Measurements from ENCODE around the gene GRIFIN. TPM values are rescaled to one million over a fixed set of nuclear protein-coding genes. Genes with fewer than 3 reads are reported as not detected.
"Not testable (repeated sequence)": the region's sequence is repeated elsewhere in the genome, so short reads cannot be mapped to it uniquely, and the experiment has no call there.

GRIFIN gene
- total and polyA plus RNA-seq, 7 donors: not detected

DNA sequence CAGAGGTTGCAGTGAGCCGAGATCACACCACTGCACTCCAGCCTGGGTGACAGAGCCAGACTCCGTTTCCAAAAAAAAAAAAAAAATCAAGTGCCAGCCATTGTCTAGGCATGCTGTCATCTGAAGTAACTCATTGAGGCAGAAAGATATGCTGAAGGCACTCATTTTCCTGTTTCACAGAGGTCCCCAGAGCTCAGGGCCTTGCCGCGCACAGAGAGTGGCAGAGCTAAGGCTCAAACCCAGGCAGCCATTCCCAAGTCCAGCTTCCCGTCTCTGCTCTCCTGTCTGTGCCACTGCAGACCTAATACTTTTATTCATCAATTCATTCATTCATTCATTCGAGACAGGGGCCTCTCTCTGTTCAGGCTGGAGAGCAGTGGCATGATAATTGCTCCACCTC is 3.5 kb downstream of the GRIFIN start:
- Histone ChIP-seq H3K9me3 (no peaks in the 10 kb centered on the region), H3K27me3 (peaks cover 3 to 43% (median 7%) of the 10 kb centered on the region in 3 donors), H3K4me3 (no peak overlapping the region), H3K36me3 (no peaks in the 10 kb centered on the region), H3K4me1 (peaks cover 0 to 17% (median 13%) of the 10 kb centered on the region in 4 donors), H3K27ac (no peak overlapping the region)
- DNase-seq: no peak
- 70 to 89% methylated on average over 6 of the region's 6 CpGs for WGBS, 2 donors
- TF ChIP-seq POLR2AphosphoS5 (IDR thresholded peaks at IDR 0.05) (no peak), EP300 (IDR thresholded peaks at IDR 0.05) (no peak), POLR2A (IDR thresholded peaks at IDR 0.05) (no peak)
- TF ChIP-seq, protein P1, sequence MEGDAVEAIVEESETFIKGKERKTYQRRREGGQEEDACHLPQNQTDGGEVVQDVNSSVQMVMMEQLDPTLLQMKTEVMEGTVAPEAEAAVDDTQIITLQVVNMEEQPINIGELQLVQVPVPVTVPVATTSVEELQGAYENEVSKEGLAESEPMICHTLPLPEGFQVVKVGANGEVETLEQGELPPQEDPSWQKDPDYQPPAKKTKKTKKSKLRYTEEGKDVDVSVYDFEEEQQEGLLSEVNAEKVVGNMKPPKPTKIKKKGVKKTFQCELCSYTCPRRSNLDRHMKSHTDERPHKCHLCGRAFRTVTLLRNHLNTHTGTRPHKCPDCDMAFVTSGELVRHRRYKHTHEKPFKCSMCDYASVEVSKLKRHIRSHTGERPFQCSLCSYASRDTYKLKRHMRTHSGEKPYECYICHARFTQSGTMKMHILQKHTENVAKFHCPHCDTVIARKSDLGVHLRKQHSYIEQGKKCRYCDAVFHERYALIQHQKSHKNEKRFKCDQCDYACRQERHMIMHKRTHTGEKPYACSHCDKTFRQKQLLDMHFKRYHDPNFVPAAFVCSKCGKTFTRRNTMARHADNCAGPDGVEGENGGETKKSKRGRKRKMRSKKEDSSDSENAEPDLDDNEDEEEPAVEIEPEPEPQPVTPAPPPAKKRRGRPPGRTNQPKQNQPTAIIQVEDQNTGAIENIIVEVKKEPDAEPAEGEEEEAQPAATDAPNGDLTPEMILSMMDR (IDR thresholded peaks at IDR 0.05): no peak
- intact Hi-C loops (cut with DNase I): no loop called here

DNA sequence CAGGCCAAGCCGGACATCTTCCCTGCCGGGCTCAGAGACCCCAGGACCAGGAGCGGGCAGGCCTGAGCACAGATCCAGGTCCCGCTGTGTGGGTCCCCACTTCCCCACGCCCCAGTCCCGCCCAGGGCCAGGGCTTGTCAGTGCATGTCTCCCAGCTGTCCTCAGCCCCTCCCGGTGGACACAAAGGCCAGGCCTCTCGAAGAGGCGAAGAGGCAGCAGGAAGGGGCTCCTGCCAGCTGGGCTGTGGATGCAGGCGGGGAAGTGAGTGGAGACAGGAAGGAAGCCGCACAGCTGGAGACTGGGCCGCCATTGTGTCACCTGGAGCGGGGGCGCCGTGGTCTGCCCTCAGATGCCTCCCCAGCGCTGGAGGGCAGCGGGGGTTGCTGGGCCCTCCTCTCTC is 4.8 kb downstream of the GRIFIN start:
- intact Hi-C loops (cut with DNase I): no loop called here
- DNase-seq: peak; percentile 86
- Histone ChIP-seq H3K36me3 (no peaks in the 10 kb centered on the region), H3K4me1 (peaks cover 0 to 12% (median 8%) of the 10 kb centered on the region in 4 donors), H3K4me3 (no peak overlapping the region), H3K9me3 (no peaks in the 10 kb centered on the region), H3K27ac (peak overlapping the region in 2 of 4 donors; percentile 25 to 40), H3K27me3 (peaks cover 0 to 30% (median 7%) of the 10 kb centered on the region in 3 donors)
- WGBS, 2 donors: 35 to 43% methylated on average over 17 of the region's 17 CpGs
- TF ChIP-seq POLR2AphosphoS5 (IDR thresholded peaks at IDR 0.05) (peak in 1 of 4 donors; percentile 12), POLR2A (IDR thresholded peaks at IDR 0.05) (no peak), EP300 (IDR thresholded peaks at IDR 0.05) (no peak)
- TF ChIP-seq, protein P1 (IDR thresholded peaks at IDR 0.05): no peak

DNA sequence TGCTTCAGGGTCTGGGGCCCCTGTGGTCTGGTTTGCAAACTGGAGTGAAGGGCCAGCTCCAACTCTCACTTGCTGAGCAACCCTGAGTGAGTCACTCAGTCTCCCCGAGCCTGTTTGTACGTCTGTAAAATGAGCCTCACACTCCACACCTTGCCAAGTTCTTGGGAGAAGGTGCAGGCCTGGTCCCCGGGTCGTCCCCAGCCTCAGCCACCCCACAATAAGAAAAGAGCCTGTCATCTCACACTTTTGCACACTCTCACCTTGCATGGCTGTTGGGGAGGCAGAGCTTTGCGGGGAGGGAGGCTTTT is 5.2 kb downstream of the GRIFIN start:
- Histone ChIP-seq H3K9me3 (no peaks in the 10 kb centered on the region), H3K27me3 (peaks cover 0 to 26% (median 7%) of the 10 kb centered on the region in 3 donors), H3K4me3 (no peak overlapping the region), H3K4me1 (peaks cover 0 to 12% (median 8%) of the 10 kb centered on the region in 4 donors), H3K27ac (peak overlapping the region in 1 of 4 donors; percentile 25), H3K36me3 (no peaks in the 10 kb centered on the region)
- DNase-seq: no peak
- intact Hi-C loops (cut with DNase I): no loop called here
- TF ChIP-seq, protein P1 (IDR thresholded peaks at IDR 0.05): no peak
- no peak for TF ChIP-seq POLR2A (IDR thresholded peaks at IDR 0.05)
- no peak for TF ChIP-seq EP300 (IDR thresholded peaks at IDR 0.05)
- TF ChIP-seq POLR2AphosphoS5 (IDR thresholded peaks at IDR 0.05): no peak
- 37 to 58% methylated on average over 5 of the region's 5 CpGs for WGBS, 2 donors

DNA sequence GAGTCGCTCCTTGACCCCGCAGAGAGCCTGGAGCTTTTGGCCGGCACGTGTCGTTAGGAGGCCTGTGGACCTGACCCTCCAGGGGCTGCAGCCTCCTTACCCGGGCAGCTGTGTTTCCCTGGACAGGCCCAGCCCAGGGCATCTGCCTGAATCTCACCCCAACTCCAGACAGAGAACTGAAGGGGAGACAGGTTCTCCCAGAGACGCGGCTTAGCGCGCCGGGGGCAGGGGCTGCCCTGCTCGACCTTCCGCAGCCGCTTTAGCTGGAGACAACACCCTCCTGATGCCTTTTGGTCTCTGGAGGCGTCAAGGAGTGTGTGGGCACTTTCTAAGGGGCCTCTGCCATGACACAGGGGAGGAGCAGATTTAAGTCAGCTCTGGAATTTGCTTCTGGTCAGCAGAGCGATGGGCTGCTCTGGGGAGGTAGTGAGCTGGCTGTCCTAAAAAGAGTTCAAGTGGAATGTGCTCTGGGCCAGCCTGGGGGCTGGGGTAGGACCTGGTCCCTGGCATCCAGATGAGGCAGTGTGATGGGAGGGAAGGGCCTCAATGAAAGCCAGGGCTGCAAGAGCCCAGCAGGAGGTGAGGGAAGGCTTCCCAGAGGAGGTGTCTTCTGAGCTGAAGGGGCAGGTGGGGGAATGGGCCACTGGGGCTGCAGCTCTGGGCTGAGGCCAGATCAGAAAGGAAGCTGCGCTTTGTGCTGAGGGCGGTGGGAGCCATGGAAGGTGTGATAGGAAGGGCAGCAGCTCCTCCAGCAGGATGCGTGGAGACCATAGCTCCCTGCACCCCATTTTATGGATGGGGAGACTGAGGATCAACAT is 5.8 kb downstream of the GRIFIN start:
- TF ChIP-seq POLR2AphosphoS5 (IDR thresholded peaks at IDR 0.05) (no peak), EP300 (IDR thresholded peaks at IDR 0.05) (no peak), POLR2A (IDR thresholded peaks at IDR 0.05) (no peak)
- TF ChIP-seq, protein P1 (IDR thresholded peaks at IDR 0.05): no peak
- Histone ChIP-seq H3K27me3 (peaks cover 0 to 20% (median 7%) of the 10 kb centered on the region in 3 donors), H3K27ac (no peak overlapping the region), H3K4me1 (peaks cover 0 to 12% (median 8%) of the 10 kb centered on the region in 4 donors), H3K36me3 (no peaks in the 10 kb centered on the region), H3K9me3 (no peaks in the 10 kb centered on the region), H3K4me3 (no peak overlapping the region)
- 78 to 86% methylated on average over 19 of the region's 19 CpGs for WGBS, 2 donors
- no peak for DNase-seq
- intact Hi-C loops (cut with DNase I): no loop called here

DNA sequence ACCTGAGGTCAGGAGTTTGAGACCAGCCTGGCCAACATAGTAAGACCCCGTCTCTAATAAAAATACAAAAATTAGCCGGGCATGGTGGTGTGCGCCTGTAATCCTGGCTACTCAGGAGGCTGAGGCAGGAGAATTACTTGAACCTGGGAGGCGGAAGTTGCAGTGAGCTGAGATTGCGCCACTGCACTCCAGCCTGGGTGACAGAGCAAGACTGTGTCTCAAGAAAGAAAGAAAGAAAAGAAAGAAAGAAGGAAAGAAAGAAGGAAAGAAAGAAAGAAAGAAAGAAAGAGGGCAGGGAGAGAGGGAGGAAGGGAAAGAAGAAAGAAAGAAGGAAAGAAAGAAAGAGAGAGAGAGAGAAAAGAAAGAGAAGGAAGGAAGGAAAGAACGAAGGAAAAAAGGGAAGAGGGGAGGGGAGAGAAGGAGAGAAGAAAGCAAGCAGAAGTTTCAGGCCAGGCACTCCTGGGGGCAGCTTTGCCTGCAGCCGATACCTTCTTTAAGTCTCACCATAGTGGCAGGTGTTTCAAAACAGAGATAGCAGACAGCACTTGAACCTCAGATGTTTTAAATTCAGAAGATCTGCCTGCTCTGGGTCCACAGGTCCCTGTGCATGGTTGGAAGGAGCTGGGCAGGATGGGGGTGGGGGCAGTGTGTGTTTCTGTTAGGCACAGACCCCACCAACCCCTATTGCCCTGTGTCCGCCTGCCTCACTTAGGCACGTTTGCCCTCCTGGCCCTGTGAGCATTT is 6.6 kb downstream of the GRIFIN start:
- H3K9me3 ChIP-seq; H3K27ac ChIP-seq; DNase-seq; intact Hi-C loops (cut with DNase I); H3K4me3 ChIP-seq; H3K36me3 ChIP-seq: not testable (repeated sequence)
- Histone ChIP-seq H3K27me3 (peaks cover 0 to 12% (median 5%) of the 10 kb centered on the region in 3 donors), H3K4me1 (peaks cover 0 to 12% (median 8%) of the 10 kb centered on the region in 4 donors)
- 71 to 84% methylated on average over 9 of the region's 9 CpGs for WGBS, 2 donors

Measured in sigmoid colon (tissue), 7 donors.